SK-N-MC (cell line): ENCODE measurements around the gene SCAF4.

Source experiments
- EZH2 ChIP-seq: fragments of 200-600 bp; sonication (generic); IDR thresholded peaks from one replicate; pipeline ENCODE4 v1.6.1; 2017; ENCODE audit warnings: antibody characterized with exemption
- FOXP2 ChIP-seq: optimal IDR thresholded peaks from 2 replicates; pipeline ENCODE3; 2011; ENCODE audit warnings: mild to moderate bottlenecking, moderate library complexity; ENCODE audit not compliant: insufficient read depth; ENCODE audit errors: extremely low read length, control extremely low read depth
- POLR2AphosphoS5 ChIP-seq: IDR thresholded peaks from 2 replicates; pipeline ENCODE4 v1.6.1; 2012; ENCODE audit warnings: mild to moderate bottlenecking, low read depth, low read length, borderline replicate concordance

- TF ChIP-seq POLR2AphosphoS5 = no peak
- no peak for TF ChIP-seq EZH2
- no peak for TF ChIP-seq FOXP2
Measured at GRCh38 chr21:31663584-31664249, 68.2 kb downstream of the SCAF4 start.
